Activated CD4-positive, CD25-positive, alpha-beta regulatory T cell treated with anti-CD3 and anti-CD28 coated beads, Interleukin-2, amount 50 U/mL, for 24 hours (primary cell): ENCODE measurements around the gene ABHD17A.

ENCODE experiments used
- ATAC-seq, 2 donors: fragments of 150-1000 bp; cut with Tn5 transposase; one replicate each; pipeline ENCODE4 v1.10.0; 2021; ENCODE audit warnings: mild to moderate bottlenecking in 1 of 2, moderate library complexity in 1 of 2

ABHD17A gene

GRCh38 chr19:1837222-1837565 lies 48.1 kb downstream of the ABHD17A start:
- no peak for ATAC-seq

GRCh38 chr19:1836458-1837221 lies 48.7 kb downstream of the ABHD17A start:
- ATAC-seq: no peak

- ATAC-seq: no peak
Measured at GRCh38 chr19:1833540-1833939, 51.8 kb downstream of the ABHD17A start.

- no peak for ATAC-seq
Measured at GRCh38 chr19:1832046-1832663, 53.1 kb downstream of the ABHD17A start.

- ATAC-seq: no peak
Measured at GRCh38 chr19:1830978-1831377, 54.3 kb downstream of the ABHD17A start.

- no peak for ATAC-seq
Measured at GRCh38 chr19:1830568-1830967, 54.7 kb downstream of the ABHD17A start.

GRCh38 chr19:1829958-1830357 lies 55.3 kb downstream of the ABHD17A start:
- ATAC-seq: no peak

- no peak for ATAC-seq
Measured at GRCh38 chr19:1828279-1829238, 56.7 kb downstream of the ABHD17A start.

- no peak for ATAC-seq
Measured at GRCh38 chr19:1827566-1828278, 57.6 kb downstream of the ABHD17A start.
